Activated T-helper 1 cell treated with anti-CD3 and anti-CD28 coated beads, Interleukin-12 subunit alpha, Interleukin-12 subunit beta, Interleukin-2, Interleukin-4 antibody, amounts not matched to agents 30 ng/mL and 10 ng/mL and 1 ng/mL, durations not matched to agents 14 hours and 24 hours and 36 hours (primary cell): ENCODE measurements around the gene LIX1. TPM values are rescaled to one million over a fixed set of nuclear protein-coding genes. Genes with fewer than 3 reads are reported as not detected.

Source experiments
- DNase-seq: peaks from one replicate; pipeline ENCODE4 v3.0.0; 2021; ENCODE audit warnings: low spot score
- H3K27ac Mint-ChIP-seq: one replicate; pipeline ENCODE4 v1.8.0; 2021; ENCODE audit warnings: mild to moderate bottlenecking, mixed read lengths
- H3K27me3 Mint-ChIP-seq: one replicate; pipeline ENCODE4 v1.8.0; 2022; ENCODE audit warnings: mild to moderate bottlenecking, moderate library complexity, mixed read lengths; ENCODE audit not compliant: insufficient read depth
- H3K36me3 Mint-ChIP-seq: one replicate; pipeline ENCODE4 v1.8.0; 2021; ENCODE audit warnings: low read depth, mixed read lengths
- H3K4me1 Mint-ChIP-seq: one replicate; pipeline ENCODE4 v1.8.0; 2021; ENCODE audit warnings: low read depth, mixed read lengths
- H3K4me3 Mint-ChIP-seq: one replicate; pipeline ENCODE4 v1.8.0; 2021; ENCODE audit warnings: mild to moderate bottlenecking, moderate library complexity, mixed read lengths
- H3K9me3 Mint-ChIP-seq: one replicate; pipeline ENCODE4 v1.8.0; 2021; ENCODE audit warnings: mixed read lengths
- intact Hi-C: fragments of 100-400 bp; cut with micrococcal nuclease; formaldehyde crosslinking; loops from one replicate; pipeline ENCODE4 v1.15.1; 2024
- total RNA-seq: library from RNA; stranded (reverse); gene quantifications from 2 replicates; pipeline ENCODE4 v1.2.3, GENCODE V29; 2022

LIX1 gene
- total RNA-seq, 1 donor from 2014 or later: not detected

DNA sequence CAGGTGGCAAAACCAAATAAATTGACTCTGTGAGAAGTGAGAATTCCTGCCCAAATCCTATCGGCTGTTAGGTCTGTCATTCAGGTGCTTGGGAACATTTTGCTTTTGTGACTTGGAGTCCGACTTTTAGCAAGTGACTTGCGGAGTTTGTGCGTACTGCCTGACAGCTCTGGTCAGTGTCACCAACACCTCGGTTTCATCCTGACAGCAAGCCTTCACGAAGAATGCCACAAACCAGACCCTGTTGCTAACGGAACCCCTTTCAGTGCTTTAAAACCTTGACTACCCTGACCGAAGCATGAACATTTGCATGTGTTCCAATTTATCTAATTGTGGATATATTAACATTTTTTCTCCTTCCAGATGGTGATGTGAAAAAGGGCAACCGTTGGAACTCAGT lies 26.5 kb downstream of the LIX1 start:
- Mint-ChIP-seq H3K4me1 (peaks cover 3% of the 10 kb centered on the region), H3K9me3 (no peaks in the 10 kb centered on the region), H3K4me3 (no peak overlapping the region), H3K27me3 (peaks cover 12% of the 10 kb centered on the region), H3K36me3 (no peaks in the 10 kb centered on the region), H3K27ac (no peak overlapping the region)
- intact Hi-C loops: no loop called here
- no peak for DNase-seq

DNA sequence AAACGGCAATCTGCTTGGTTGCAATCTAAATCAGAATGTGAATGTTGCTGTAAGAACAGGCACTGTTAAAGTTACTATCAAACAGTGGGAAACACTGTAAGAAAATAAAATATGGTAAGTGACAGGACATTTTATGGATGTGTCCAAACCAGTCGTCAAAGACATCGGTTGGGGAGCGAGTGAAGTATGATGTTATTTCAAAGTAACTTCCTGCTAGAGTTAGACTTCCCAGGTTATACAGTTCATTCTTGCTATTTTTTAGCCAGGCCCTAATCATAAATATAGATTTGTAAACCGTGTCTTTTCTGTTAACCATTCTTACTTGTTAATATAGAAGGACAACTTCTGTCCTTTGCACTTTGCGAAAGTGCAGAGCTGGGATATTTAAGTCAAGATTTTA lies 30.2 kb downstream of the LIX1 start:
- no peak for DNase-seq

DNA sequence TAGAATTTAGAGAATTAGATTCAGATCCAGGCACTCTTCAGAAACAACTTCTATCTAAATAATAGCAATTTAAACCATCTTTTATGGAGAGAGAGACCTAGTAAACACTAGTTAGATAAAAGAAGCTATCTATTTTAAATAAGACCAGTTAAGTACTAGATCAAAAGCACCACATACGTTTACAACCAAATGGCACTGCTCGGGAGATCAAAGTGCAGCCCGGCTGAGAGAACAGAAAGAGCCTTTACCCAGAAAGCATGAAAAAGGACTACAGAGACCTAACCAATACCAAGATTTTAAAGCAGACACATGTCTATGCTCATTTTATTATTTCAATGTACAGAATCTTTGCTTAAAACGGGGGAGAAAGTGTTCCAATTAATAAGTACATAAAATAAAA lies 30.8 kb downstream of the LIX1 start:
- Mint-ChIP-seq H3K27me3 (peaks cover 20% of the 10 kb centered on the region), H3K4me1 (peaks cover 3% of the 10 kb centered on the region), H3K36me3 (no peaks in the 10 kb centered on the region), H3K27ac (no peak overlapping the region), H3K4me3 (no peak overlapping the region), H3K9me3 (no peaks in the 10 kb centered on the region)
- no peak for DNase-seq
- intact Hi-C loops: no loop called here

More for the DNA sequence above, 30.2 kb downstream of the LIX1 start:
- Mint-ChIP-seq H3K27ac (no peak overlapping the region), H3K36me3 (no peaks in the 10 kb centered on the region), H3K9me3 (no peaks in the 10 kb centered on the region), H3K4me3 (no peak overlapping the region), H3K27me3 (peaks cover 17% of the 10 kb centered on the region), H3K4me1 (peaks cover 3% of the 10 kb centered on the region)
- intact Hi-C loops: no loop called here

DNA sequence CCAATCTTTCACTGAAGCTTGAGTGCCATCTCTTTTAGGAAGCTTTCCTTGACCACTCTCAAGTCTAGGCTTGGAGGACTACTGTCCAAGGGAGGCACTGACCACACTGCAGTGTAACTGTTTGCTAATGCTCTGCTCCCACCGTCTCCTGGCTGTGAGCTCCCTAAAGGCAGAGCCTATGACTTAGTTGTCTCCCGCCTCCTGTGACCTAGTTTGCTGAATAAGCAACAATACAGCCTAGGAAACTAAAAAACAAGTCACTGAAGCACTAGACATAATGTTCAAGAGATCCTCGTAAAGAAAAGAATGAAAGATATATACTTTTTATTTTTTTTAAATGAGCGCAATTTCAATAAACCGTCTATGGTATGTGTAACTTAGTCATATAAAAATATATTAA lies 31.4 kb downstream of the LIX1 start:
- H3K27ac Mint-ChIP-seq: no peak overlapping the region
- H3K36me3 Mint-ChIP-seq: no peaks in the 10 kb centered on the region
- H3K4me3 Mint-ChIP-seq: no peak overlapping the region
- peaks cover 20% of the 10 kb centered on the region for H3K27me3 Mint-ChIP-seq
- intact Hi-C loops: no loop called here
- H3K4me1 Mint-ChIP-seq: peaks cover 3% of the 10 kb centered on the region
- H3K9me3 Mint-ChIP-seq: no peaks in the 10 kb centered on the region
- DNase-seq: no peak

DNA sequence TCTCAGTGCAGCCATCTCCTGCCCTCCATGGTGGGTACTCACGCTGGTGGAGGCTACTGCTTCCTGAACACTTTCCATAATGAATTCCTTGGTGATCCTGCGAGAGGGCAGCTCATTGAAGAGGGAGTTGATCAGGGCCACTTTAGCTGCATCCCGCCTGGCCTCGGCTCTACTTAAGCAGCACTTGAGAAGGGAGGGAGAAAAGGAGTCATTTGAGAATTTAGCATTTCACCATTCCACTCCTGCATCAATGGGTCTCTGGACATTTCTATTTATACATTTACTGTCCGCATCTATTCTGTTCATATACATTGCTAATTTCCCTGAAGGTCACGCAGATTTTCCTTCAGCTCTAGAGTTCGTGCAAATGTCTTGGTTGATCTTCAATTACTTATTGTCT lies 35.1 kb downstream of the LIX1 start:
- Mint-ChIP-seq H3K4me1 (peaks cover 3% of the 10 kb centered on the region), H3K36me3 (no peaks in the 10 kb centered on the region), H3K4me3 (no peak overlapping the region), H3K27me3 (peaks cover 26% of the 10 kb centered on the region), H3K9me3 (no peaks in the 10 kb centered on the region), H3K27ac (no peak overlapping the region)
- intact Hi-C loops: no loop called here
- no peak for DNase-seq

DNA sequence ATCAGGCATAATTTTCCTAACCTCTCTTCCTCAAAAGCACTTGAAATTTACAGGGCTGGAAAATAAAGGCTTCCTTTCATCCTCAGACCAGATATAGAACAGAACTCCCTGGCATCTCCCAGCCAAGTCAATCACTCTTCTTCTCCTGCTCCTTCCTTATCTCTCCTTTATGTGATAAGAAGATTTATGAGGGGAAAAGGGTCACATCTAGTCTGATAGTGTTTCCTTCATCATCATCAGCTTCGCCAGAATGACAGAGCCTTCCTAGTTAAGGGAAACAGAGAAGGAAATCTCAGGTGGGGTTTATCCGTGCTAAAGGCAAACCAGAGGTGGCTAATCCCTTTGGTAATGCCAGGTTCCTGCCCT lies 36.2 kb downstream of the LIX1 start:
- Mint-ChIP-seq H3K27me3 (peaks cover 26% of the 10 kb centered on the region), H3K4me3 (no peak overlapping the region), H3K9me3 (no peaks in the 10 kb centered on the region), H3K27ac (no peak overlapping the region), H3K36me3 (no peaks in the 10 kb centered on the region), H3K4me1 (no peaks in the 10 kb centered on the region)
- DNase-seq: no peak
- intact Hi-C loops: no loop called here

- Mint-ChIP-seq H3K27me3 (peaks cover 26% of the 10 kb centered on the region), H3K36me3 (no peaks in the 10 kb centered on the region), H3K27ac (no peak overlapping the region), H3K4me3 (no peak overlapping the region), H3K9me3 (no peaks in the 10 kb centered on the region), H3K4me1 (no peaks in the 10 kb centered on the region)
- intact Hi-C loops: no loop called here
- no peak for DNase-seq
These were observed 36.8 kb downstream of the LIX1 start for GRCh38 chr5:97105501-97106215.

- H3K9me3 Mint-ChIP-seq: no peaks in the 10 kb centered on the region
- no peak overlapping the region for H3K27ac Mint-ChIP-seq
- no peak overlapping the region for H3K4me3 Mint-ChIP-seq
- H3K4me1 Mint-ChIP-seq: peaks cover 2% of the 10 kb centered on the region
- intact Hi-C loops: no loop called here
- no peak for DNase-seq
- H3K27me3 Mint-ChIP-seq: peaks cover 20% of the 10 kb centered on the region
- H3K36me3 Mint-ChIP-seq: no peaks in the 10 kb centered on the region
These were observed 40.4 kb downstream of the LIX1 start for GRCh38 chr5:97102010-97102470.

GRCh38 chr5:97101189-97101910 lies 41.1 kb downstream of the LIX1 start:
- no peak overlapping the region for H3K27ac Mint-ChIP-seq
- DNase-seq: no peak
- H3K4me3 Mint-ChIP-seq: no peak overlapping the region
- no peaks in the 10 kb centered on the region for H3K36me3 Mint-ChIP-seq
- H3K9me3 Mint-ChIP-seq: no peaks in the 10 kb centered on the region
- peaks cover 7% of the 10 kb centered on the region for H3K4me1 Mint-ChIP-seq
- peaks cover 18% of the 10 kb centered on the region for H3K27me3 Mint-ChIP-seq
- intact Hi-C loops: no loop called here

GRCh38 chr5:97100476-97100875 lies 41.9 kb downstream of the LIX1 start:
- intact Hi-C loops: no loop called here
- Mint-ChIP-seq H3K4me3 (no peak overlapping the region), H3K36me3 (no peaks in the 10 kb centered on the region), H3K9me3 (no peaks in the 10 kb centered on the region), H3K4me1 (peaks cover 16% of the 10 kb centered on the region), H3K27ac (no peak overlapping the region), H3K27me3 (peaks cover 18% of the 10 kb centered on the region)
- no peak for DNase-seq

GRCh38 chr5:97098922-97099321 lies 43.5 kb downstream of the LIX1 start:
- Mint-ChIP-seq H3K27ac (no peak overlapping the region), H3K9me3 (no peaks in the 10 kb centered on the region), H3K4me3 (no peak overlapping the region), H3K4me1 (peaks cover 28% of the 10 kb centered on the region), H3K27me3 (peaks cover 9% of the 10 kb centered on the region), H3K36me3 (no peaks in the 10 kb centered on the region)
- intact Hi-C loops: loop anchor here (5.0 kb wide), 2 partner anchors 437 to 562 kb away; partner anchors contain the start of gene CAST
- DNase-seq: no peak

- Mint-ChIP-seq H3K9me3 (no peaks in the 10 kb centered on the region), H3K27ac (no peak overlapping the region), H3K4me1 (peaks cover 28% of the 10 kb centered on the region), H3K36me3 (no peaks in the 10 kb centered on the region), H3K27me3 (peaks cover 8% of the 10 kb centered on the region), H3K4me3 (no peak overlapping the region)
- intact Hi-C loops: loop anchor here (5.0 kb wide), 2 partner anchors 435 to 560 kb away; partner anchors contain the start of gene CAST
- DNase-seq: no peak
These were observed 44.8 kb downstream of the LIX1 start for GRCh38 chr5:97097326-97098230.
